Ishikawa (cell line): ENCODE results near the gene DALRD3.

ENCODE experiments used
- CEBPB ChIP-seq: IDR thresholded peaks from 2 replicates; pipeline ENCODE4 v1.6.1; 2012
- EGR1 ChIP-seq: IDR thresholded peaks from 2 replicates; pipeline ENCODE4 v1.6.1; 2012
- RAD21 ChIP-seq: IDR thresholded peaks from 2 replicates; pipeline ENCODE4 v1.6.1; 2012; ENCODE audit warnings: low read depth
- REST ChIP-seq: IDR thresholded peaks from 2 replicates; pipeline ENCODE4 v1.6.1; 2012; ENCODE audit warnings: low read depth, mild to moderate bottlenecking
- TAF1 ChIP-seq: IDR thresholded peaks from 2 replicates; pipeline ENCODE4 v1.6.1; 2012; ENCODE audit warnings: low read depth, mild to moderate bottlenecking
- USF1 ChIP-seq: IDR thresholded peaks from 2 replicates; pipeline ENCODE4 v1.6.1; 2012
- ZBTB7A ChIP-seq: IDR thresholded peaks from 2 replicates; pipeline ENCODE4 v1.6.1; 2012; ENCODE audit warnings: low read depth

GRCh38 chr3:48989126-48989795 is 29.1 kb downstream of the DALRD3 start:
- TF ChIP-seq TAF1, result no peak
- TF ChIP-seq USF1, result no peak
- no peak for TF ChIP-seq REST
- TF ChIP-seq EGR1, result no peak
- no peak for TF ChIP-seq CEBPB
- TF ChIP-seq RAD21, result no peak
- TF ChIP-seq ZBTB7A, result 0 out of 2 replicates have a peak, but pooled peaks have one; percentile 46
